K562 (cell line): Measurements from ENCODE around the gene SHOC1. TPM values are rescaled to one million over a fixed set of nuclear protein-coding genes. Genes with fewer than 3 reads are reported as not detected.

Experiments
- ATAC-seq: fragments of 200-7000 bp; cut with Tn5 transposase; 3 replicates; pipeline ENCODE4 v1.9.1; 2020; ENCODE audit warnings: moderate library complexity
- BruUV-seq: library from RNA; stranded (reverse); fragments of 400-500 nt; replicated peaks from 2 replicates; lab custom pipeline; 2021; lab: Mats Ljungman, UMichigan
- CTCF ChIA-PET: fragments of 300-600 bp; formaldehyde crosslinking; extraction: SDS; loops from one replicate; lab custom pipeline; 2021; ENCODE audit warnings: low intra/inter-chr PET ratio; lab: Yijun Ruan, JAX
- POLR2A ChIA-PET: fragments of 300-600, 350-650 bp; sonication (Branson Sonifier 250); formaldehyde crosslinking; extraction: SDS; loops from one replicate; lab custom pipeline; 2021; ENCODE audit warnings: antibody characterized with exemption, inconsistent platforms; lab: Yijun Ruan, JAX
- DNase-seq, 4 experiments: peaks; one replicate each; pipeline versions ENCODE4 v3.0.0 to v3.0.0-alpha.2; 2011 to 2018; ENCODE audit warnings: low spot score in 3 of 4, mixed read lengths in 3 of 4; ENCODE audit errors: extremely low read depth in 1 of 4
- FAIRE-seq: peaks from 2 replicates; lab custom pipeline; 2011; peaks lifted over from hg19 to GRCh38; lab: Jason Lieb, UNC
- H2AFZ ChIP-seq: 2 replicates; pipeline ENCODE4 v1.6.0; 2011; ENCODE audit warnings: low read depth, low read length, control low read depth, inconsistent platforms
- H3K27ac ChIP-seq: fragments of 200-600 bp; 3 replicates; pipeline ENCODE4 v1.8.0; 2011; ENCODE audit warnings: low read depth, mild to moderate bottlenecking, control low read depth, inconsistent platforms, low read length, moderate library complexity, mixed read lengths; ENCODE audit errors: extremely low read depth
- H3K27me3 ChIP-seq, 2 experiments: fragments of 300-600 bp in 1 of 2; 2 replicates in 1 of 2; 3 replicates in 1 of 2; pipeline versions ENCODE4 v1.6.0 to v1.8.0; 2011; ENCODE audit warnings: inconsistent platforms in 2 of 2, low read length in 2 of 2, mild to moderate bottlenecking in 1 of 2, mixed read lengths in 1 of 2, moderate library complexity in 1 of 2; ENCODE audit not compliant: control insufficient read depth in 2 of 2, insufficient read depth in 2 of 2
- H3K36me3 ChIP-seq: fragments of 300-600 bp; 3 replicates; pipeline ENCODE4 v1.8.0; 2011; ENCODE audit warnings: mild to moderate bottlenecking, low read length, inconsistent platforms; ENCODE audit not compliant: control insufficient read depth, insufficient read depth
- H3K4me1 ChIP-seq, 2 experiments: fragments of 200-600 bp in 1 of 2; replicated peaks in 1 of 2; 2 replicates in 1 of 2; 3 replicates in 1 of 2; pipeline versions ENCODE4 v1.5.1 to v1.8.0; 2011; ENCODE audit warnings: inconsistent platforms in 2 of 2, low read length in 2 of 2, mild to moderate bottlenecking in 1 of 2, mixed read lengths in 1 of 2, moderate library complexity in 1 of 2; ENCODE audit not compliant: control insufficient read depth in 2 of 2, insufficient read depth in 2 of 2
- H3K4me2 ChIP-seq: 2 replicates; pipeline ENCODE4 v1.6.1; 2011; ENCODE audit warnings: low read length, control low read depth, inconsistent platforms, mixed read lengths; ENCODE audit not compliant: insufficient read depth
- H3K4me3 ChIP-seq: fragments of 200-600 bp; sonication (generic), shearing (Covaris generic); 2 replicates; pipeline ENCODE4 v1.5.1; 2016; ENCODE audit warnings: control low read depth, inconsistent platforms
- H3K79me2 ChIP-seq: fragments of 200-600 bp; 3 replicates; pipeline ENCODE4 v1.8.0; 2011; ENCODE audit warnings: low read length, inconsistent platforms; ENCODE audit not compliant: control insufficient read depth, insufficient read depth
- H3K9ac ChIP-seq, 2 experiments: 2 replicates each; pipeline versions ENCODE4 v1.6.0 to v1.6.1; 2011; ENCODE audit warnings: low read depth in 2 of 2, low read length in 2 of 2, control low read depth in 1 of 2, inconsistent platforms in 1 of 2, mild to moderate bottlenecking in 1 of 2, mixed read lengths in 1 of 2; ENCODE audit not compliant: insufficient read depth in 1 of 2
- H3K9me1 ChIP-seq: one replicate; pipeline ENCODE4 v1.6.0; 2011; ENCODE audit warnings: inconsistent platforms, mild to moderate bottlenecking, low read length, moderate library complexity; ENCODE audit not compliant: control insufficient read depth, insufficient read depth
- H3K9me3 ChIP-seq: replicated peaks from 2 replicates; pipeline ENCODE4 v1.5.1; 2011; ENCODE audit warnings: low read depth, low read length, inconsistent platforms; ENCODE audit not compliant: control insufficient read depth, insufficient read depth
- H4K20me1 ChIP-seq: replicated peaks from 2 replicates; pipeline ENCODE4 v1.6.1; 2011; ENCODE audit warnings: low read length, inconsistent platforms, mixed read lengths; ENCODE audit not compliant: control insufficient read depth, insufficient read depth
- EP400 ChIP-seq: fragments of 450-650 bp; IDR thresholded peaks from 2 replicates; pipeline ENCODE4 v1.6.1; 2017; ENCODE audit warnings: antibody characterized with exemption, mild to moderate bottlenecking, moderate library complexity
- HDGF ChIP-seq: fragments of 450-650 bp; IDR thresholded peaks from 2 replicates; pipeline ENCODE4 v1.6.1; 2016
- JUN ChIP-seq, 2 experiments: sonication (generic) in 1 of 2; formaldehyde crosslinking in 1 of 2; IDR thresholded peaks; 2 replicates each; pipeline versions ENCODE4 v1.6.1 to v1.8.0; 2012 to 2022; ENCODE audit warnings: borderline replicate concordance in 2 of 2, mild to moderate bottlenecking in 2 of 2, improper control_type of control experiment in 1 of 2, low read depth in 1 of 2, low read length in 1 of 2, missing genetic modification reagents in 1 of 2
- KDM5B ChIP-seq: fragments of 200-600 bp; sonication (generic); IDR thresholded peaks from 2 replicates; pipeline ENCODE4 v1.6.1; 2012; ENCODE audit warnings: low read depth, mild to moderate bottlenecking, moderate library complexity, low read length, control low read depth, inconsistent platforms; ENCODE audit not compliant: insufficient replicate concordance
- SMAD2 ChIP-seq: fragments of 150-350 bp; IDR thresholded peaks from 2 replicates; pipeline ENCODE4 v1.6.1; 2014; ENCODE audit warnings: low read depth, mild to moderate bottlenecking, low read length
- TAF7 ChIP-seq: fragments of 450-650 bp; IDR thresholded peaks from 2 replicates; pipeline ENCODE4 v1.6.1; 2016; ENCODE audit warnings: missing genetic modification characterization, missing compliant biosample characterization
- TBL1XR1 ChIP-seq, 2 experiments: IDR thresholded peaks; 2 replicates each; pipeline ENCODE4 v1.6.1; 2012; ENCODE audit warnings: improper control_type of control experiment in 2 of 2, low read length in 2 of 2, mild to moderate bottlenecking in 1 of 2
- ZKSCAN3 ChIP-seq: fragments of 250-450 bp; sonication (Bioruptor Pico); IDR thresholded peaks from 2 replicates; pipeline ENCODE4 v1.4.0; 2020
- ZNF134 ChIP-seq: fragments of 250-450 bp; sonication (Bioruptor Pico); conservative IDR thresholded peaks from 2 replicates; pipeline ENCODE4 v1.4.0; 2020
- ZNF77 ChIP-seq: fragments of 250-450 bp; sonication (Bioruptor Pico); IDR thresholded peaks from 2 replicates; pipeline ENCODE4 v1.5.0; 2020
- WGBS: fragments of 100-300 bp; shearing (Covaris generic); methylation state at CpG from one replicate; pipeline ENCODE4 v1.1.6; 2016; ENCODE audit warnings: low coverage, mixed read lengths; ENCODE audit not compliant: insufficient coverage; ENCODE audit errors: missing lambda C conversion rate; 5-methylcytosine and 5-hydroxymethylcytosine counted together
- in situ Hi-C: fragments of 300-500 bp; cut with MboI; formaldehyde crosslinking; loops from 4 replicates; pipeline ENCODE4 v1.15.0; 2018; ENCODE audit warnings: inconsistent platforms, mixed read lengths
- intact Hi-C: fragments of 100-400 bp; cut with micrococcal nuclease; formaldehyde crosslinking; loops from 2 replicates; pipeline ENCODE4 v1.14.2; 2022
- polyA plus RNA-seq, 8 experiments: library from polyadenylated mRNA; depleted of rRNA in 4 of 8; stranded (reverse) in 5 of 8; unstranded in 3 of 8; fragments of >200 nt; fragmentation: Nextera tagmentation in 2 of 8; fragmentation: Illumina TruSeq in 1 of 8; extraction: Ambion mirVana in 2 of 8; extraction: Trizol in 1 of 8; gene quantifications; 2 replicates each; pipeline versions ENCODE4 v1.2.1 to v1.2.3, GENCODE V29; 2011 to 2014; ENCODE audit warnings: inconsistent platforms in 1 of 8, missing spikeins in 1 of 8
- total RNA-seq, 7 experiments: library from RNA; depleted of rRNA in 6 of 7; stranded (reverse); fragments of >200 nt in 6 of 7; fragmentation: Illumina TruSeq in 2 of 7; extraction: Trizol in 2 of 7; gene quantifications; 2 replicates each; pipeline versions ENCODE4 v1.2.1 to v1.2.3, GENCODE V29; 2011 to 2021; ENCODE audit warnings: low replicate concordance in 1 of 7
- TF ChIP-seq, protein P1 (sequence below): fragments of 450-650 bp; IDR thresholded peaks from 2 replicates; pipeline ENCODE4 v1.6.1; 2017; ENCODE audit warnings: antibody characterized with exemption
- TF ChIP-seq, protein P2 (sequence below), 2 experiments: fragments of 450-650 bp in 1 of 2; sonication (generic) in 1 of 2; formaldehyde crosslinking; conservative IDR thresholded peaks; 2 replicates each; pipeline versions ENCODE4 v1.4.0 to v1.8.1; 2020 to 2022; ENCODE audit warnings: mild to moderate bottlenecking in 1 of 2, missing genetic modification reagents in 1 of 2

The SHOC1 gene
- total and polyA plus RNA-seq, 9 of the 15 experiments (the other 6 are each of a cell fraction or from before 2014, with no cell fraction given): 0.03 to 0.09 (median 0.04) TPM; not detected in 6

- TF ChIP-seq, protein P1, sequence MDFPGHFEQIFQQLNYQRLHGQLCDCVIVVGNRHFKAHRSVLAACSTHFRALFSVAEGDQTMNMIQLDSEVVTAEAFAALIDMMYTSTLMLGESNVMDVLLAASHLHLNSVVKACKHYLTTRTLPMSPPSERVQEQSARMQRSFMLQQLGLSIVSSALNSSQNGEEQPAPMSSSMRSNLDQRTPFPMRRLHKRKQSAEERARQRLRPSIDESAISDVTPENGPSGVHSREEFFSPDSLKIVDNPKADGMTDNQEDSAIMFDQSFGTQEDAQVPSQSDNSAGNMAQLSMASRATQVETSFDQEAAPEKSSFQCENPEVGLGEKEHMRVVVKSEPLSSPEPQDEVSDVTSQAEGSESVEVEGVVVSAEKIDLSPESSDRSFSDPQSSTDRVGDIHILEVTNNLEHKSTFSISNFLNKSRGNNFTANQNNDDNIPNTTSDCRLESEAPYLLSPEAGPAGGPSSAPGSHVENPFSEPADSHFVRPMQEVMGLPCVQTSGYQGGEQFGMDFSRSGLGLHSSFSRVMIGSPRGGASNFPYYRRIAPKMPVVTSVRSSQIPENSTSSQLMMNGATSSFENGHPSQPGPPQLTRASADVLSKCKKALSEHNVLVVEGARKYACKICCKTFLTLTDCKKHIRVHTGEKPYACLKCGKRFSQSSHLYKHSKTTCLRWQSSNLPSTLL: no peak
- TF ChIP-seq EP400: no peak
Observed at GRCh38 chr9:111807197-111807596, 12.5 kb upstream of the SHOC1 start (continued).

DNA sequence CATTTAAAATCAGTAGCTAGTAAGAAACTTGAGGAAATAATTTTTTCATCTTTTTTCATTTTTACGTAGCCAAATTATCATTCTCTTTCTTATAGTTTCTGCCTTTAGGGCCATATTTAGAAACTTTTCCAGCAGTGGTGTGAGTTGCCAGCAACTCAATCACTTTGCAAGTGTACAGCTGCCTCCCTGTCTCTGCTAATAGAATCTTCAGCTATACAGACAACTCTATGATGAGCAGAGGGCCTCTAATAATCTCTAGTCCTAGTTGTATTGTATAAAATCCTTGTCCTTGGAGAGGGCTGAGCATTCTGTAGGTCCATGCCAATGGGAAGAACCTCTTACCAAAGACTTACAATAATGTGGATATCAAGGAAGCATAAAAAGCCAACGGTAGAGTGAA lies 11.5 kb upstream of the SHOC1 start:
- intact Hi-C loops (no loop called here), in situ Hi-C loops (no loop called here)
- ChIA-PET CTCF (no interaction called here), POLR2A (interaction anchor here (1.6 kb wide), 1 partner anchor 10 kb away, joined by 5 read pairs; no protein-coding TSS in a partner anchor)
- Histone ChIP-seq H3K9ac (no peak overlapping the region), H3K4me3 (no peak overlapping the region), H3K27me3 (no peaks in the 10 kb centered on the region; a peak in 1 of 5 replicates), H4K20me1 (no peaks in the 10 kb centered on the region), H3K36me3 (no peaks in the 10 kb centered on the region), H3K9me3 (no peaks in the 10 kb centered on the region), H3K27ac (no peak overlapping the region), H2AFZ (no peak overlapping the region), H3K79me2 (no peaks in the 10 kb centered on the region), H3K4me2 (no peak overlapping the region), H3K4me1 (no peaks in the 10 kb centered on the region), H3K9me1 (no peaks in the 10 kb centered on the region)
- FAIRE-seq (no peak), DNase-seq (no peak), ATAC-seq (no peak)
- WGBS: 14% methylated on average over 2 of the region's 2 CpGs
- BruUV-seq: no TSS peak
- TF ChIP-seq ZNF134 (no peak), HDGF (no peak), ZNF77 (CRISPR knock-in tag) (no peak), JUN (IDR thresholded peaks at IDR 0.05; ENCODE audit: borderline replicate concordance, low read depth, low read length) (no peak), JUN (CRISPR knock-in tag; IDR thresholded peaks at IDR 0.05; ENCODE audit: borderline replicate concordance) (no peak), TAF7 (tag) (no peak), SMAD2 (no peak), KDM5B (no peak), ZKSCAN3 (CRISPR knock-in tag) (no peak), TBL1XR1 (IDR thresholded peaks at IDR 0.05; ENCODE audit: low read length in 2 of 2) (no peak)
- TF ChIP-seq, protein P2, sequence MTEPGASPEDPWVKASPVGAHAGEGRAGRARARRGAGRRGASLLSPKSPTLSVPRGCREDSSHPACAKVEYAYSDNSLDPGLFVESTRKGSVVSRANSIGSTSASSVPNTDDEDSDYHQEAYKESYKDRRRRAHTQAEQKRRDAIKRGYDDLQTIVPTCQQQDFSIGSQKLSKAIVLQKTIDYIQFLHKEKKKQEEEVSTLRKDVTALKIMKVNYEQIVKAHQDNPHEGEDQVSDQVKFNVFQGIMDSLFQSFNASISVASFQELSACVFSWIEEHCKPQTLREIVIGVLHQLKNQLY (CRISPR knock-in tag; conservative IDR thresholded peaks at IDR 0.05): no peak
